Left ventricle myocardium inferior (tissue), 1 donor: ENCODE data around the gene TERT. TPM values are rescaled to one million over a fixed set of nuclear protein-coding genes. Genes with fewer than 3 reads are reported as not detected.

ENCODE experiments used
- DNase-seq: peaks from one replicate; pipeline ENCODE4 v3.0.0-alpha.2; 2020
- H3K27ac ChIP-seq: fragments of 200-600 bp; replicated peaks from 2 replicates; pipeline ENCODE4 v1.8.0; 2021
- H3K27me3 ChIP-seq: fragments of 200-600 bp; 2 replicates; pipeline ENCODE4 v1.8.0; 2021; ENCODE audit warnings: low read depth
- H3K36me3 ChIP-seq: fragments of 200-600 bp; 2 replicates; pipeline ENCODE4 v1.8.0; 2021
- H3K4me1 ChIP-seq: fragments of 200-600 bp; 2 replicates; pipeline ENCODE4 v1.8.0; 2021
- H3K4me3 ChIP-seq: fragments of 200-600 bp; 2 replicates; pipeline ENCODE4 v1.8.0; 2021; ENCODE audit warnings: mild to moderate bottlenecking, moderate library complexity
- H3K9me3 ChIP-seq: fragments of 200-600 bp; replicated peaks from 2 replicates; pipeline ENCODE4 v1.8.0; 2021
- intact Hi-C: fragments of 100-400 bp; cut with micrococcal nuclease; formaldehyde crosslinking; loops from one replicate; pipeline ENCODE4 v1.11.0; 2022
- total RNA-seq: library from RNA; stranded (reverse); fragmentation: NEBNext Ultra II Directional; extraction: Animal tissue kit (Norgen Biotek cat#: 25700); gene quantifications from one replicate; pipeline ENCODE4 v1.2.1, GENCODE V29; 2021
- TF ChIP-seq, protein P1 (sequence below): fragments of 200-600 bp; IDR thresholded peaks from 2 replicates; pipeline ENCODE4 v1.8.0; 2021; ENCODE audit warnings: antibody characterized with exemption, mild to moderate bottlenecking, borderline replicate concordance
- donor health status: DM: no; HTN: yes; CAD: no; lungs with severe emphysema.

Gene TERT
- total RNA-seq, 1 donor from 2014 or later, result not detected

DNA sequence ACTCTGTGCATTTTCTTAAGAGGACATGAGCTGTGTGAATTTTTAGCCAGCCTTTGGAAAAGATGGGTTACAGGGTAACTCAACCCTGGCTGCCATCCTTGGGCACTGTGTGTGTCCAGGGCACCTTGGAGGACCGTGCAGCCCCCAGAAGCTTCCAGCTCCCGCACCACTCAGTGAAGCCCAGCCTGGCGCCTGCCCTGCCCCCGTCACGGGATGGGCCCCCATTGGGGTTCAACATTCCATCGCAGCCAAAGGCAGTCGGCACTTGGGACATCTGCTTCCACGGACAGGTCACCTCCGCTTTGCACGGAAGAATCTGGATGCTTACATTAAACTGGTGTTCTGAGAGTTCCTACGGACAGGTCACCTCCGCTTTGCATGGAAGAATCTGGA, 71.6 kb downstream of the TERT start:
- no peak overlapping the region for H3K27ac ChIP-seq
- no peaks in the 10 kb centered on the region for H3K36me3 ChIP-seq
- H3K4me1 ChIP-seq, result no peaks in the 10 kb centered on the region
- TF ChIP-seq, protein P1, sequence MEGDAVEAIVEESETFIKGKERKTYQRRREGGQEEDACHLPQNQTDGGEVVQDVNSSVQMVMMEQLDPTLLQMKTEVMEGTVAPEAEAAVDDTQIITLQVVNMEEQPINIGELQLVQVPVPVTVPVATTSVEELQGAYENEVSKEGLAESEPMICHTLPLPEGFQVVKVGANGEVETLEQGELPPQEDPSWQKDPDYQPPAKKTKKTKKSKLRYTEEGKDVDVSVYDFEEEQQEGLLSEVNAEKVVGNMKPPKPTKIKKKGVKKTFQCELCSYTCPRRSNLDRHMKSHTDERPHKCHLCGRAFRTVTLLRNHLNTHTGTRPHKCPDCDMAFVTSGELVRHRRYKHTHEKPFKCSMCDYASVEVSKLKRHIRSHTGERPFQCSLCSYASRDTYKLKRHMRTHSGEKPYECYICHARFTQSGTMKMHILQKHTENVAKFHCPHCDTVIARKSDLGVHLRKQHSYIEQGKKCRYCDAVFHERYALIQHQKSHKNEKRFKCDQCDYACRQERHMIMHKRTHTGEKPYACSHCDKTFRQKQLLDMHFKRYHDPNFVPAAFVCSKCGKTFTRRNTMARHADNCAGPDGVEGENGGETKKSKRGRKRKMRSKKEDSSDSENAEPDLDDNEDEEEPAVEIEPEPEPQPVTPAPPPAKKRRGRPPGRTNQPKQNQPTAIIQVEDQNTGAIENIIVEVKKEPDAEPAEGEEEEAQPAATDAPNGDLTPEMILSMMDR, result no peak
- H3K4me3 ChIP-seq, result no peak overlapping the region
- DNase-seq, result no peak
- H3K27me3 ChIP-seq, result peaks cover 54% of the 10 kb centered on the region
- no peaks in the 10 kb centered on the region for H3K9me3 ChIP-seq
- intact Hi-C loops, result no loop called here

DNA sequence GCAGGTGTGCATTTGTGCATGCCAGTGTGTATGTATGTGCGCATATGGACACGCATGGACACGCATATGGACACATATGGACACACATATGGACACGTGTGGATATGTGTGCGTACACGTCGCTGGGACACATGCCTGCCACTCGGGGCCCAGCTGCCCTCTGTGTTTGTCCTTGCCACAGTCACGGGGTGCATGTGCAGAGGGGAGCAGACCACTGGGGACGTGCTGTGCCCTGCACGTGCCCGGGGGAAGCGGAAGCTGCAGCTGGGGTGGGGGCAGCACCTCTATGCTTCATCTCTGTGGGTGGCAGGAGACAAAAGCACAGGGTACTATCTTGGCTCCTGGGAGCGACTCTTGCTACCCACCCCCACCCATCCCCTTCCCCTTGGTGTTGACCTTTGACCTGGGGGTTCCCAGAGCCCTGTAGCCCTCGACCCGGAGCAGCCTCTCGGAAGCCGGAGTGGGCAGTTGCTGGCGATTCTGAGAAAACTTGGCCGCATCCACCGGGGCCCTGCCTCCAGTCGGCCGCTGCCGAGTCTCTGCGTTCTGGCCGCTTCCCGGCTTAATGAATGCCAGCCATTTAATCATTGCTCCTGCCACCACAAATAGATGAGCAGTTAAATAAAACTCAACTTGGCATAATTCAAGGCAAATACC, 72.1 kb downstream of the TERT start:
- H3K27me3 ChIP-seq, result peaks cover 56% of the 10 kb centered on the region

DNA sequence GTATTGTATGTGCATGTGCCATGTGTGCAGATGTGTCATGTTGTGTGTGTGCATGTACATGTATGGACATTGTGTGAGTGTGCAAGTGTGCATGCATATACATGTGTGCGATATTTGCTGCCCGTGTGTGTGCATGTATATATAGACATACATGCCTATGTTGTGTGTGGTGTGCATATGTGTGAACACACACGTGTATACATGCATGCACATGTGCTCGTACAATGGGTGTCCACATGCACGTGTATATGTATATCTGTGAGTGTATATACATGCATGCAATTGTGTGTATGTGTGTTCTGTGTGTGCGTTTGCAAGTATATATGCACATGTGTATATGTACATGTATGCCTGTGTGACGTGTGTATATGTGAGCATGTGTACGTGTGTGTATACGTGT, 72.7 kb downstream of the TERT start:
- Histone ChIP-seq H3K4me3 (no peak overlapping the region), H3K27me3 (peaks cover 62% of the 10 kb centered on the region), H3K27ac (no peak overlapping the region), H3K9me3 (no peaks in the 10 kb centered on the region), H3K4me1 (no peaks in the 10 kb centered on the region), H3K36me3 (no peaks in the 10 kb centered on the region)
- TF ChIP-seq, protein P1, result no peak
- intact Hi-C loops, result no loop called here
- no peak for DNase-seq

More for the DNA sequence above, 72.1 kb downstream of the TERT start:
- Histone ChIP-seq H3K4me3 (no peak overlapping the region), H3K4me1 (no peaks in the 10 kb centered on the region), H3K27ac (no peak overlapping the region), H3K36me3 (no peaks in the 10 kb centered on the region), H3K9me3 (no peaks in the 10 kb centered on the region)
- DNase-seq, result no peak
- intact Hi-C loops, result no loop called here
- TF ChIP-seq, protein P1, result no peak

DNA sequence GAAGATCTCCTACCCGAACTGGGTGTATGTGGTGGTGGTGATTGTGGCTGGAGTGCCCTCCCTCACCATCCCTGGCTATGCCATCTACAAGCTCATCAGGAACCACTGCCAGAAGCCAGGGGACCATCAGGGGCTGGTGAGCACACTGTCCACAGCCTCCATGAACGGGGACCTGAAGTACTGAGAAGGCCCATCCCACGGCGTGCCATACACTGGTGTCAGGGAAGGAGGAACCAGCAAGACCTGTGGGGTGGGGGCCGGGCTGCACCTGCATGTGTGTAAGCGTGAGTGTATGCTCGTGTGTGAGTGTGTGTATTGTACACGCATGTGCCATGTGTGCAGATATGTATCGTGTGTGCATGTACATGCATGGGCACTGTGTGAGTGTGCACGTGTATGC, 73.1 kb downstream of the TERT start:
- Histone ChIP-seq H3K27me3 (peaks cover 66% of the 10 kb centered on the region), H3K9me3 (no peaks in the 10 kb centered on the region), H3K36me3 (no peaks in the 10 kb centered on the region), H3K27ac (no peak overlapping the region), H3K4me1 (no peaks in the 10 kb centered on the region), H3K4me3 (no peak overlapping the region)
- intact Hi-C loops, result no loop called here
- TF ChIP-seq, protein P1, result no peak
- no peak for DNase-seq

DNA sequence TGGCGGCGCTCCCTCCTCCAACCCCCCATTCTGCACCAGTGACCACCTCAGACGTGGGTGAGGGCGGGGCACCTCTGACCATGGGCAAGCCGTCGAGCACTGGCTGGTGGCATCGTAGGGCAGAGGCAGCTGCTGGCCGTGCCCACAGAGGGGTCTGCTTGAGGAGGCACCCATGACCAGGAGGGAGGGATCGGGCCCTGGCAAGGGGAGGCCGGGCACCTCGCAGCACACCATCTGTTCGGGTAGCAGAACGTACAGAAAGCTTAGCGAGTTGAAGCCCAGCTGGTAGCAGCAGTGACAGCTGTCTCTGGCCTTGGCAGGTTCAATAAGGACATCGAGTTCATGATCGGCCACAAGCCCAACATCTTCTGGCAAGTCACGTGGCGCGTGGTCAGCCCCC, 74.0 kb downstream of the TERT start:
- H3K9me3 ChIP-seq, result peaks cover 2% of the 10 kb centered on the region
- TF ChIP-seq, protein P1, result no peak
- no peak overlapping the region for H3K27ac ChIP-seq
- H3K27me3 ChIP-seq, result peaks cover 65% of the 10 kb centered on the region
- no peak for DNase-seq
- intact Hi-C loops, result no loop called here
- H3K4me1 ChIP-seq, result no peaks in the 10 kb centered on the region
- no peak overlapping the region for H3K4me3 ChIP-seq
- H3K36me3 ChIP-seq, result no peaks in the 10 kb centered on the region

DNA sequence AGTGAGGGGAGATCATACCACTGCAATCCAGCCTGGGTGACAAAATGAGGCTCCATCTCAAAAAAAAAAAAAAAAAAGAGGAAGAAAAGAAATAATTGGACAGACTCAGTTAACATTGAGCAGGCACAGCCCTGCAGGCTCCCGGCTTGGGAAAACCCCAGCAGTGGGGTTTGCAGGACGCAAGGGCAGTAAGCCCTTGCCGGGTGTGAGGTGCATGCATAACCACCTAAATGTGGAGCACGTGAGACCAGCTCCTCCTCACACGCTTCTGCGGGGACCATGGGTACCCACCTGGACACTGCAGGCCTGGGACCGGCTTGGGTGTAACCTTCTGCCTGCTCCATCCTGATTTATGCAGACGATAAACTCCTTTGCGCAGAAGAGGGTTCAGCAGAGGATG, 74.5 kb downstream of the TERT start:
- H3K27me3 ChIP-seq, result peaks cover 64% of the 10 kb centered on the region

More for the DNA sequence above, 74.5 kb downstream of the TERT start:
- Histone ChIP-seq H3K4me3 (no peak overlapping the region), H3K4me1 (no peaks in the 10 kb centered on the region), H3K27ac (no peak overlapping the region), H3K36me3 (no peaks in the 10 kb centered on the region), H3K9me3 (peaks cover 6% of the 10 kb centered on the region)
- intact Hi-C loops, result no loop called here
- no peak for DNase-seq
- TF ChIP-seq, protein P1, result no peak
